ENCODE data around the gene XCR1. TPM values are rescaled to one million over a fixed set of nuclear protein-coding genes. Genes with fewer than 3 reads are reported as not detected.
A peak's percentile ranks its signal among the peaks of the same experiment; 100 is the strongest.
"Not testable (repeated sequence)": the region's sequence is repeated elsewhere in the genome, so short reads cannot be mapped to it uniquely, and the experiment has no call there.

The XCR1 gene
- total RNA-seq, 1 donor from 2014 or later, result not detected

DNA sequence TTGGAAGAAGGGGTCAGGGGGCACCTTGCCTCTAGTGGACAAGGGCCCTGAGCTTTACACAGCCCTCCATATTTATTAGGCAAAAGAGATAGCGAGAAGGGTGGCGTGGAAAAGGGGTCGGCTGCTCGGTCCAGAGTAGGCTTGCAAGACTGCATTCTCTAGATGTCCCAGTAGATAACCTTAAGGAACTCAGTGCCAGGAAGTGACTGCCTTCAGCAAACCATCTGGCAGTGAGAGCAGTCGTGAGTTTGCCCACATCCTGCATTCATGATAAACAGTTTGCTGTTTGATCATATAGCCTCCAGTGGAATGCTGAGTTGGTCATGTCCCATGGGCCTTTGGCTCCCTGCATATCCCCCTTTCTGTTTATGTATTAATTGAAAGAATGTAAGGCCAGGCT is 18.9 kb upstream of the XCR1 start:
- not testable (repeated sequence) for DNase-seq (ENCODE audit: low read depth in 2 of 2)

DNA sequence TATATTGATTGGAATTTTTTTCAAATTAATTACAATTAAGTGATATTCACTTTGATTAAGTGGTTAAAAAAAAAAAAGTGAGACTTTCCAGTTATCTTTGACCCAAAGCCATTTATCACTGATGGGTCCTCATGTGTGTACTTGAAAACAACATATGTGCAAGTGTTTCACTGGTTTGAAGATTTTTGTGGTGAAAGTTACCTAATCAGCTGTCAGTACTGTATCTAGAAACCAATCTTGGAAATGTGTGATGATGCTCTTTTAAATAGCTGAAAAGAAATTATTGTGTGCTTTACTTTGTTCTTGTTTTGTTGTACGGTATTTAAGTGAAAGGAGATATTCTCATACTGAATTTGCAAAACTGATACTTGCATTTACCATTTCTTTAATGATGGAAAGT is 11.6 kb upstream of the XCR1 start:
- no peak for DNase-seq (ENCODE audit: low read depth in 2 of 2)

DNA sequence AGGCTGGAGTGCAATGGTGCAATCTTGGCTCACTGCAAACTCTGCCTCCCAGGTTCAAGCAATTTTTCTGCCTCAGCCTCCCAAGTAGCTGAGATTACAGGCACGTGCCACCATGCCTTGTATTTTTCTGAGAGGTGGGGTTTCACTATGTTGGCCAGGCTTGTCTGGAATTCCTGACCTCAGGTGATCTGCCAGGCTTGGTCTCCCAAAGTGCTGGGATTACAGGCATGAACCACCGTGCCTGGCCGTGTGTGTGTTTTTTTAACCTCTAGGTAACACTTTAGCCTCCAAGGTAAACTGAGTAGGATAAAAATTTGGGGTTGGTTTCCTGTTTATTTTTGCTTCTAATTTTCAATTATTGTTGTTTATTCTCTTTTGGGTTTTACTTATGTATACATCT is 10.8 kb upstream of the XCR1 start:
- DNase-seq (ENCODE audit: low read depth in 2 of 2), result not testable (repeated sequence)

DNA sequence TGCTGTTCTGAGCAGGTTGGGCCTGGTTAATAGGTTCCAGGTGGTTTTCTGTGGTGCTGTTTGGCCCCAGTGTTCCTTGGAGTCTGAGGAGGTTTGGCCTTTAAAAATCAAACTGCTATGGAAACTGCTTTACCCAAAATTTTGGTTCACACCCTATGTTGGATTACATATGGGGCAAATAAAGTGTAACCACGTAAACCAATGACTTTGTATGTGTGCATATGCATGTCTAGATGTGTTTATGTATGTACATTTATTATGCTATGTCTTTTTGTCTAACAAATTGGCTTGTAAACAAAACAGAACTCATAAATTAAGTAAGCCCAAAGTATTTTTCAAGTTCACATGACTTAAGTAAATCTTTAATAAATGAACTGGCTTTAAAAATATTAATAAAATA is 8.9 kb upstream of the XCR1 start:
- no peak for DNase-seq (ENCODE audit: low read depth in 2 of 2)

DNA sequence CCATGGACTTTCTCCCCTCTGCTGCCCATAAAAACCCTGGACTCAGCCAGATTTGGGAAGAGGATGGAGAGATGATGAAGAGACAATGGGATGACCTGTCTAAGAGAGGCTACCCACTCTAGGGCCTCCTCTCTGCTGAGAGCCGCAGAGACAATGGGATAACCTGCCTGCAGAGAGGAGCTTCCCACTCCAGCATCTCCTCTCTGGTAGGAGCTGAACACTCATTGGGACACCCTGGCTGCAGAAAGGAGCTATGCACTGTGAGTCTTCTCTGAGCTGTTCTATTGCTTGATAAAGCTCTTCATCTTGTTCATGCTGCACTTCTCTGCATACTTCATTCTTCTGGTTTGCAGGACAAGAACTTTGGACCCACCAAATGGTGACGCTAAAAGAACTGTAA is 4.5 kb upstream of the XCR1 start:
- no peak for DNase-seq (ENCODE audit: low read depth in 2 of 2)

DNA sequence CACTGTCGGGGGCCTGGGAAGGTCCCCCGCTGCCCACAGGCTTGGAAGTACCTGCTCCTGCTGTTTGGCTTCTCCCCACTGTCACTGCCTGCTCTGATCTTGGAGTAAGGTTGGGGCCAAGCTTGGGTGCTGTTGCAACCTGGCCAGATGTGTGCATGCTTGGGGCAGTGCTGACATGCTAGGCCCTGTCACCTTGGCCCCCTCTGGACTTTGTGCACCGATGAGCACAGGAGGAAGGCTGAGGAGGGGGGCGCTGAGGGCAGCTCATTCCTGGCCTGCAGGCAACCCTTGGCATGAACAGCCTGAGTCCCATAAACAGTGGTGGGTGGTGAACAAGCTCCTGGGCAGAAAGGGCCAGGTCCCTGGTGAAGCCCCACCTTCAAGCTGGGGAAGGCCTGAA is 4.0 kb upstream of the XCR1 start:
- DNase-seq (ENCODE audit: low read depth in 2 of 2), result no peak

DNA sequence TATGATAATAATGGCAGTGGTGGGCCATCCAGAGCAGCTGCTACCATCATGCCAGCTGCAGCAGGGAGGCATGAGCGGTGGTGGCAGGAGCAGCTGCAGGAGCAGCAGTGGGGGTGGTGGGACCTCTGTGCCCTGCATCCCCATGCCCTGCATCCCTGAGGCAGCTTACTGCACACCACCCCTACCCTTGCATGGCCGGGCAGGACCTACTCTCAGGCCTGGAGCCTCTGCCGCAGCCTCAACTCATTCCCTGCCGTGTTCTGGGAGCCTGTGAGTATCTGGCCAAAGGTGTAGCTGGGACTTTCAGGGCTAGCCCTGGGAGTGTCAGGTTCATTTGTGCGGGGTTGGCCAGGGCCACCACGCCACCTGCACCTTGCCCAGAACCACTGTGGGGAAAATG is 3.3 kb upstream of the XCR1 start:
- DNase-seq (ENCODE audit: low read depth in 2 of 2), result no peak

DNA sequence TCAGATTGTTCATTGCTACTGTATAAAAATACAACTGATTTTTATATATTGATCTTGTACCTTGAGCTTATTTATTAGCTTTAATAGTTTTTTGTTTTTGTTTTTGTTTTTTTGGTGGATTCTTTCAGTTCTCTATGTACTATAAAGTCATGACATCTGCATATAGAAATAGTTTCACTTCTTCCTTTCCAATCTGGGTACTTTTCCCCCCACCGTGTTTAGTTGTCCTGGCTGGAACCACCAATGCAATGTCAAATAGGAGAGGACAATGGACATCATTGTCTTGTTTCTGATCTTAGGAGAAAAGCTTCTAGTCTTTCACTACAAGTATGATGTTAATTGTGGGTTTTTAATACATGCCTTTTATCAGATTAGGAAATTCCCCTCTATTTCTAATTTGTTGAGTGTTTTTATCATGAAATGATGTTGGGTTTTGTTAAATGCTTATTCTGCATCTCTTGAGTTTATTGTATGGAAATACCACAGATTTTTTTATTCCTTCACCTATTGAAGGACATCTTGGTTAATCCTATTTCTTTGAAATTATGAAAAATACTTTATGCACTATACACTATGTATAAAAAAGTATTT is 2.8 kb upstream of the XCR1 start:
- DNase-seq (ENCODE audit: low read depth in 2 of 2), result no peak

DNA sequence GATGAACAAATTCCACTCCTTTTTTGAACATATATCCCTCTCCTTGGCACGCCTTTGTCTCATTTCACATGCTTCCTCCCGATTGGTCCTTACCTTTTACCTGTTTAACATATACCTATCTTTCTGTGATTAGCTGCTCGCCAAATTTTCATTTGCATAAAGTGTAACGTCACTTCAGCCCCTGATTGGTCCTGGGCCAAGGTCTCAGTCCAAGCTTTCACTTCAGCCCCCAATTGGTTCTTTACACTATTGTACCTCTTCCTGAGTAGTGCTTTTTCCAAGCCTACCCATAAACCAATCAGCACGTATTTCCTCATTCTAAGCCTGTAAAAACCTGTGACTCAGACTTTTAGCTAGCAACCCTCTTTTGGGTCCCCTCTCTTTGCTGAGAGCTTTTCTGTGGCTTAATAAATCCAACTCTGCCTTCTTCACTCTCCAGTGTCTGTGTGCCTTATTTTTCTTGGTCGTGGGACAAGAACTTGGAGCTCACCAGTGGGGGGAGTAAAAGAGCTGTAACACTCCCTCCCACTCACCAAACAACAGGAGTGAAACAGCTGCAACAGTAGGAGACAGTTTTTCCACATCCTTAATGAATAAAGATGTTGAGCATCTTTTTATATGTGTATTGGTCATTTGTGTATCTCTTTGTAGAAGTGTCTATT is 584 bp upstream of the XCR1 start:
- no peak for DNase-seq (ENCODE audit: low read depth in 2 of 2)

DNA sequence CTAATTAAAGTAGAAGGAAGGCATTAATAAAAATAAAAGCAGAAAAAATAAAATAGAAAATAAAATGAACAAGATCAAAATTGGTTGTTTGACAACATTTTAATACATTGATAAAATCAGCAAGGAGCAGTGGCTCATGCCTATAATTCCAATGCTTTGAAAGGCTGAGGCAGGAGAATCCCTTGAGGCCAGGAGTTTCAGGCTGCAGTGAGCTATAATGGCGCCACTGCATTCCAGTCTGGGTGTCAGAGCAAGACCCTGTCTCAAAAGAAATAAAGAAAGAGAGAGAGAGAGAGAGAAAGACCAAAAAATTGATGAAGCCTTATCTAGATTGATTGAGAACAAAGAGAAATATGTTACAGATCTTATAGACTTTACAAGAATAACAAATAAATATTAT is 2.1 kb downstream of the XCR1 start:
- no peak for DNase-seq (ENCODE audit: low read depth in 2 of 2)

DNA sequence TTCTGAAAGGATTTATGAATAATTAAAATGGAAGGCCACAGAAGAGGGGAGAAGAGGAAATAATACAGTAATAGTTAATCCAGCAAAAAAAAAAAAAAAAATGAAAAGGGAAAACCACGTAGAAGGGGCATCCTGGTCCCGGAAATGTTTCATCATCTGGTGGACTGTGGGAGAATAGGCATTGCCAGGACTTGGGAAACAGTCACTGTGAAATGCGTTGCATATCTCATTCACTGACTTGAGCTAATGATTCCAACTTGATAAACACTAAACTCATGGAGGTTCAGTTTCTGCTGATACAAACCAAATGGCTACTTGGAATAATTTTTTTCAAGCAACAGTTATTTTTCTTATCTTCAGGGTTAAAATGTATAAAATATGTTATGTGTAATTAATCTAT is 3.2 kb downstream of the XCR1 start:
- DNase-seq (ENCODE audit: low read depth in 2 of 2), result peak in 1 of 2 donors; percentile 56

DNA sequence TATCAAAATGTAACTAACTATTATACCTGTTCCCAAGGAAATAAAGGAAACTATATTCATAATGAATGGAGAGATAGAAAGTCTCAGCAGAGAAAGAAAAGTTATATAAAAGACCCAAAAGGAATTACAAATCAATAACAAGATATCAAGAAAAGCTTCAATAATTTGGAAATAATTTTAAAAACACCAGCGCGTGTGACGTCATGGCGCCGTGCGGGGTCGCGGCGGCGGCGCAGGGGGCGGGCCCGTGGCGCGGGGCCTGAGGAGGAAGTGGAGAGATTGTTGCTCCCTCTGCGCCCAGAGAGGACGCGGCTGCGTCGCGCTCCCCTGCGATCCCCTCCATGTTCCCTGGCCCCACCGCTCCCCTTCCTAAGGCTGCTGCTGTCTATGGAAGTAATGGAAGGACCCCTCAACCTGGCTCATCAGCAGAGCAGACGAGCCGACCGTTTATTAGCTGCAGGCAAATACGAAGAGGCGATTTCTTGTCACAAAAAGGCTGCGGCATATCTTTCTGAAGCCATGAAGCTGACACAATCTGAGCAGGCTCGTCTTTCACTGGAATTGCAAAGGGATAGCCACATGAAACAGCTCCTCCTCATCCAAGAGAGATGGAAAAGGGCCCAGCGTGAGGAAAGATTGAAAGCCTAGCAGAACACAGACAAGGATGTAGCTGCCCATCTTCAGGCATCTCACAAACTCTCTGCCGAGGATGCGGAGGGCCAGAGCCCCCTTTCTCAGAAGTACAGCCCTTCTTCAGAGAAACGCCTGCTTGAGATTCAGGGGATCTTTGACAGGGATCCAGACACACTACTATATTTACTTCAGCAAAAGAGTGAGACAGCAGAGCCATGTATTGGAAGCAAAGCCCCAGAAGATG is 4.1 kb downstream of the XCR1 start:
- DNase-seq (ENCODE audit: low read depth in 2 of 2), result no peak

DNA sequence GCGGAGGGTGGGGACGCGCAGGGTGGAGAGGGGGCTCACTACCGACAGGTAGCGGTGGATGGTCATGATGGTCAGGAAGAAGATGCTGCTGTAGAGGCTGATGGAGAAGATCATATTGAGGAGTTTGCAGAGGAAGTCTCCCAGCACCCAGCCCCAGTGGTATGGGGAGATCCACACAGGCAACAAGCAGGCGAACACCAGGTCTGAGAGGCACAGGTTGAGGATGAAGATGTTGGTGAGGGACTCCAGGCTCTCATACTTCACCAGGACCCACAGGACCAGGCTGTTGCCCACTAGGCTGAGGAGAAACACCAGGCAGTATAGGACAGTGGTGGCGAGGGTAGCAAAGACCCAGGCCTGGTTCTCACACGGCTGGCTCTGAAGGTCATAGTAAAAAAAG is 5.8 kb downstream of the XCR1 start:
- no peak for DNase-seq (ENCODE audit: low read depth in 2 of 2)

DNA sequence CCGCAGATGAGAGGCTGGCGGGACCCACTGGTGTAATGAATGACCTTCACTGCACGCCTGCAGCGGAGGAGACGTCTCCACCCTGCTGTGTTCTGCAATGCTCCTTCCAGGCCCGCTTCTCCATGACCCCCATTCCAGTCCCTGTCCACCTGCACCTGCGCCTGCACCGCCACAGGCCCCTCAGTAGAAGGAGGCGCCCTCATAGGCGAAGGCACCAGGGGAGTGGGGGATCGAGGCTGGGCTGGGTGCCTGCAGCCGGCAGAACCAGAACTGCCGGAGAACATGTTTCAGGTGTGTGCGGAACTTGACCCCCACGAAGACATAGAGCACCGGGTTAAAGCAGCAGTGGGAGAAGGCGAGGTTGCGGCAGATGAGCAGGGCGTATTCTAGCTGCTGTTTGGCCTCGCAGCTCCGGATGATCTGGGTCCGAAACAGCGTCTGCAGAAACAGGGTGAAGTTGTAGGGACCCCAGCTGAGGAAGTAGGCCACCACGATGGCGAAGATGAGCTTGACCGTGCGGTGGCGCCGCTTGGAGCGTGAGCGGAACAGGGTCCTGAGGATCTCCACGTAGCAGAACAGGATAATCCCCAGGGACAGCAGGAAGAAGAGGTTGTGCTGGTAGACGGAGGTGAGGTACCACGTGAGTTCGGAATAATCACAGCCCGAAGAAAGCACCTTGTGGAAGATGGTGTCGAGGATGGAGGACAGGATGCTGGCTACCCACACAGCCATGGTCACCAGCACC is 6.3 kb downstream of the XCR1 start:
- no peak for DNase-seq (ENCODE audit: low read depth in 2 of 2)

DNA sequence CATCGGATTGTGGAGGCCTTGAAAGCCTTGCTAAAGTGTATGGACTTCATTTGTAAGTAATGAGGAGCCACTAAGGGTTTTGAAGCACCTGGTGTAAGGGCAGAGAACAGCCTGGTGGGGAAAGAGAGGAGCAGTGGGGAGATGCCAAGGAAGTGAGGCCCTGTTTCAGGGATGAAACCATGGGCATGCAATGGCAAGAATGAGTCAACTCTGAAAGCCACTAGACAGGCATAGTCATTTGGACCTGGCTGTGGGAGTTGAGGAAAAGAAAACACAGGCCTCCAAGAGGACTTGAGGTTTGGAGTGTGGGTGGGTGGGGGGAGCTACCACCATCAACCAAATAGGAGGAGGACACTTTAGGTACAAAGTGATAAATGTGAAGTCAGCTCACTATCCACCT is 7.6 kb downstream of the XCR1 start:
- no peak for DNase-seq (ENCODE audit: low read depth in 2 of 2)

DNA sequence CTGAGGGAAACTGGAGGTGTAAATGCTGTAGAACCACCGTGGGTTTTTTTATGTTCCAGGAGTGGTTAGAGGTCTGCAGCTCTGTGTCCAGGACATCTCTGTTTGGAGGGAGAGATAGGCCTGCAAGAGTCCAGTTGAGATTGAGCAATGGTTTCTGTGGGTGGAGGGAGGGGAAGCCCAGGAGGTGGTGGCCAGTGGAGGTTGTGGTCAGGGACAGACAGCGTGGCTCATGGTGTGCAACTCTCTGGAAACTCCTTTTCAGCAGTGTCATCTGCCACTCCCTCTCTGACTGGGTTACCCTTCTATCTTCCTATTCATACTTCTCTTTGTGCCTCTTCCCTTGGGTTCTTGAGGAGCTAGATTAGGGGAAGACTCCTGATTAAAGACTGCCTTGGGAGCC is 9.6 kb downstream of the XCR1 start:
- no peak for DNase-seq (ENCODE audit: low read depth in 2 of 2)

DNA sequence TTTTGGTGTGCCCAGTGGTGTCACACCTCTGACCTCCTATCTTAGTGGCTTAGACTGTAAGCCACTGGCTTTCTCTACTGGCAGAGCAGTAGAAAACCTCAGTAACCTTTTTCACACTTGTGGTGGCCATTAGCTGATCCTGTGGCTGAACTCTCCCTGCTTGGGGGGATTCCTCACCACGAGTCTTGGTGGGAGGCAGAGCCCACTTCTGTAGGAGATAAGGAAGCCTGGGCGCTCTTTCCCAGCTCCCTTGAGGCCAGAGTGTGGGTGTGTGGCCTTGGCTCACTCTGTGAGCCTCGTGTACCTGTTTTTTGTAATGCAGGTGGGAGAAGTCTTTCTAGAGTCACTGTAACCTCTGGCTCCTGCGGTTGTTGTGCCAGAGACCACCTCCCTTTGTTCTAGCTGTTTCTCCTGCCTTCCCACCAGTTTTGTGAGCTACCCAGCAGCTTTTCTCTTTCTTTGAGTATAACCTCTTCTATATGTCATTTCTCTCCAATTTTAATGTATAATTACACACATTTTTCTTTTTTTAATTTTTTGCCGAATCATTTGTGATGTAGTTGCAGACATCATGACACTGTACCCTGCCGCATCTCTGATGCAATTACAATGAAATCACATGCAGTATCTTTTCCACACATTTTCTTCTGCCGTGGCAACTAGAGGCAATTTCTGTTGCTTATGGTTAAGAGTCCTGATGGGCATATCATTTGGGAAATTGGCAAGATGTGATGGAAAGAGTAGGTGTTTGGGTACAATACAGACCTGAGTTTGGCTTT is 13.8 kb downstream of the XCR1 start:
- DNase-seq (ENCODE audit: low read depth in 2 of 2), result no peak

DNA sequence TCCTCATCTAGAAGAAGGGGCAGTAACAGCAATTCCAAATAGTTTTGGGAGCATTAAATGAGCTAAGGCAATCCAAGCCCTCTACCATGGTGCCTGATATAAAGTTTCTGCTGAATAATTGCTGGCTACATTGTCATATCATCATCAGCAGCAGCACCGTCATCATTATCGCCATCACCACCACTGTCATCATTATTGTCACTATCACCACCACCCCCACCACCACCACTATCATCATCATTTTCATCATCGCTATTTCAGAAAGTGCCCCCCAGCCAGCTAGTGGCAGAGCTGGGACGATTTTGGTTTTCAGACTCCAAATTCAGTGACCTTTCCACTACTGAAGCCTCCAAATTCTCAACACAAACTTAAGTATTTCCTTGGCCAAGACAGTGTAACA is 15.0 kb downstream of the XCR1 start:
- no peak for DNase-seq (ENCODE audit: low read depth in 2 of 2)

DNA sequence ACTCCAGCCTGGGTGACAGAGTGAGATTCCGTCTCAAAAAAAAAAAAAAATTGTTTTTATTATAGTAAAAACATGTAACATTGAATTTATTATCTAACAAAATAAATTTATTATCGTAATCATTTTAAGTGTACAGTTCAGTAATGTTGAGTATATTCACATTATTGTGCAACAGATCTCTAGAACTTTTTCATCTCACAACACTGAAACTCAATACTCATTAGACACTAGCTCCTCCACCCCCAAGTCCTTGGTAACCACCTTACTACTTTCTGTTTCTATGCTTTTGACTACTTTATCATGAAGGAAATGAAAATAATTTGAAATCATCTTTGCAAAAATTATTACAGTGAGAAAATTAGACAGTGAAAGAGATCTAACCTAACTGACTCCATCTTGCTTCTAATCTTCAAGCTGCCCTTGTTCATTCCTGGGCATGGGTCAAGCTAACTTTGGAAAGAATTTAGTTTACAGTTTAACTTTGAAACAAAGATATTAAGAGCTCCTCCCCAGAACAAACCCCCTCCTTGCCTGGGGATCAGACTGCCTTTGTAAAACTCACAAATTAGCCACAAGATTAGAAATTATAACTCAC is 16.7 kb downstream of the XCR1 start:
- DNase-seq (ENCODE audit: low read depth in 2 of 2), result no peak

DNA sequence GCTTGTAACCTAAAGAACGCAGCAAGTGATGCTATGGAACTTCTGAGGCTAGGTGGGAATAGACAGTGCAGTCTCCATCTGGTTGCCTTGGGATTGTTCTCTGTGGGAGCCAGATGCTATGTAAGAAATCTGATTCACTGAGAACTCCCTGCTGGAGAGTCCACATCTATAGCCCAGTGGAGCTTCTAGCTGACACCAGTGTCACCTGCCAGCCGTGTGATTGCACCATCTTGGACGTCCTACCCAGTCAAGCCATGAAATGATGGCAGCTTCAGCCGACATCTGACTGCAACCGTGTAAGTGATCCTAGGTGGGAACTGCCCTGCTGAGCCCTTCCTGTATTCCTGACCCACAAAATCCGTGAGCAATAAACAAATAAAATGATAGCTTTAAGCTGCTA is 19.2 kb downstream of the XCR1 start:
- no peak for DNase-seq (ENCODE audit: low read depth in 2 of 2)

DNA sequence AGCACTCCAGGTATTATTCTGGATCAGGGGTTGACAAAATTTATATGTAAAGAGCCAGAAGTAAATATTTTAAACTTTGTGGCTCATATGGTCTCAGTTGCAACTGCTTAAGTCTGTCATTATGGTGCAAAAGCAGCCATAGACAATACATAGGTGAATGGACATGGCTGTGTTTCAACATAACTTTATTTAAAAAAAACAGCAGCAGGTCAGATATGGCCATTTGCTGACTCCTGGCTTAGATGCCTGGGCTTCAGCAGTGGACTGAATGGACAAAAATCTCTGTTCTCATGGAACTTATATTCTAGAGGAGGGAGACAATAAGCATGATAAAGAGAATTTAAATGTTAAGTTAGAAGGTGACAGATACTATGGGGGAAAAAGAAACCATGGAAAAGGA is 20.0 kb downstream of the XCR1 start:
- DNase-seq (ENCODE audit: low read depth in 2 of 2), result no peak
